ENCODE measurements around the gene HSD11B2. TPM values are rescaled to one million over a fixed set of nuclear protein-coding genes. Genes with fewer than 3 reads are reported as not detected.
A peak's percentile ranks its signal among the peaks of the same experiment; 100 is the strongest.

Gene HSD11B2
- total RNA-seq, 1 donor from 2014 or later: 6.0 TPM

- peaks cover 8% of the 10 kb centered on the region for H3K4me1 Mint-ChIP-seq (ENCODE audit: low read depth, unreplicated experiment)
Observed at GRCh38 chr16:67399218-67399733, 31.6 kb upstream of the HSD11B2 start.

GRCh38 chr16:67399749-67400704 lies 30.9 kb upstream of the HSD11B2 start:
- peaks cover 9% of the 10 kb centered on the region for H3K27me3 Mint-ChIP-seq (ENCODE audit: unreplicated experiment)
- peaks cover 4% of the 10 kb centered on the region for H3K9me3 Mint-ChIP-seq (ENCODE audit: unreplicated experiment)
- no peak overlapping the region for H3K4me3 Mint-ChIP-seq (ENCODE audit: unreplicated experiment)
- DNase-seq: no peak
- TF ChIP-seq CTCF (IDR thresholded peaks at IDR 0.05; ENCODE audit: partially characterized antibody, unreplicated experiment): no peak
- peaks cover 8% of the 10 kb centered on the region for H3K4me1 Mint-ChIP-seq (ENCODE audit: low read depth, unreplicated experiment)
- H3K36me3 Mint-ChIP-seq (ENCODE audit: unreplicated experiment): no peaks in the 10 kb centered on the region
- no peak overlapping the region for H3K27ac Mint-ChIP-seq (ENCODE audit: unreplicated experiment)

More at GRCh38 chr16:67399218-67399733, 31.6 kb upstream of the HSD11B2 start:
- TF ChIP-seq CTCF (IDR thresholded peaks at IDR 0.05; ENCODE audit: partially characterized antibody, unreplicated experiment): peak; percentile 81
- Mint-ChIP-seq H3K36me3 (ENCODE audit: unreplicated experiment) (no peaks in the 10 kb centered on the region), H3K27ac (ENCODE audit: unreplicated experiment) (no peak overlapping the region), H3K9me3 (ENCODE audit: unreplicated experiment) (peaks cover 4% of the 10 kb centered on the region), H3K27me3 (ENCODE audit: unreplicated experiment) (peaks cover 9% of the 10 kb centered on the region), H3K4me3 (ENCODE audit: unreplicated experiment) (no peak overlapping the region)
- peak; percentile 85 for DNase-seq

GRCh38 chr16:67400901-67401300 lies 30.0 kb upstream of the HSD11B2 start:
- H3K4me3 Mint-ChIP-seq (ENCODE audit: unreplicated experiment): no peak overlapping the region
- H3K27me3 Mint-ChIP-seq (ENCODE audit: unreplicated experiment): peaks cover 5% of the 10 kb centered on the region
- H3K9me3 Mint-ChIP-seq (ENCODE audit: unreplicated experiment): peaks cover 2% of the 10 kb centered on the region
- peaks cover 4% of the 10 kb centered on the region for H3K4me1 Mint-ChIP-seq (ENCODE audit: low read depth, unreplicated experiment)
- DNase-seq: no peak
- H3K27ac Mint-ChIP-seq (ENCODE audit: unreplicated experiment): no peak overlapping the region
- no peak for TF ChIP-seq CTCF (IDR thresholded peaks at IDR 0.05; ENCODE audit: partially characterized antibody, unreplicated experiment)
- no peaks in the 10 kb centered on the region for H3K36me3 Mint-ChIP-seq (ENCODE audit: unreplicated experiment)

GRCh38 chr16:67403976-67404555 lies 26.9 kb upstream of the HSD11B2 start:
- Mint-ChIP-seq H3K27me3 (ENCODE audit: unreplicated experiment) (peaks cover 8% of the 10 kb centered on the region), H3K9me3 (ENCODE audit: unreplicated experiment) (peaks cover 2% of the 10 kb centered on the region), H3K4me3 (ENCODE audit: unreplicated experiment) (no peak overlapping the region), H3K4me1 (ENCODE audit: low read depth, unreplicated experiment) (peaks cover 2% of the 10 kb centered on the region), H3K36me3 (ENCODE audit: unreplicated experiment) (no peaks in the 10 kb centered on the region), H3K27ac (ENCODE audit: unreplicated experiment) (no peak overlapping the region)
- DNase-seq: no peak
- TF ChIP-seq CTCF (IDR thresholded peaks at IDR 0.05; ENCODE audit: partially characterized antibody, unreplicated experiment): no peak

All from glutamatergic neuron (in vitro differentiated cells).